K562 (cell line): ENCODE data around the gene DMRTA1. TPM values are rescaled to one million over a fixed set of nuclear protein-coding genes. Genes with fewer than 3 reads are reported as not detected.

Source experiments
- ATAC-seq: fragments of 200-7000 bp; cut with Tn5 transposase; 3 replicates; pipeline ENCODE4 v1.9.1; 2020; ENCODE audit warnings: moderate library complexity
- BruUV-seq: library from RNA; stranded (reverse); fragments of 400-500 nt; replicated peaks from 2 replicates; lab custom pipeline; 2021; lab: Mats Ljungman, UMichigan
- CTCF ChIA-PET: fragments of 300-600 bp; formaldehyde crosslinking; extraction: SDS; loops from one replicate; lab custom pipeline; 2021; ENCODE audit warnings: low intra/inter-chr PET ratio; lab: Yijun Ruan, JAX
- POLR2A ChIA-PET: fragments of 300-600, 350-650 bp; sonication (Branson Sonifier 250); formaldehyde crosslinking; extraction: SDS; loops from one replicate; lab custom pipeline; 2021; ENCODE audit warnings: antibody characterized with exemption, inconsistent platforms; lab: Yijun Ruan, JAX
- DNase-seq, 4 experiments: peaks; one replicate each; pipeline versions ENCODE4 v3.0.0 to v3.0.0-alpha.2; 2011 to 2018; ENCODE audit warnings: low spot score in 3 of 4, mixed read lengths in 3 of 4; ENCODE audit errors: extremely low read depth in 1 of 4
- FAIRE-seq: peaks from 2 replicates; lab custom pipeline; 2011; peaks lifted over from hg19 to GRCh38; lab: Jason Lieb, UNC
- H2AFZ ChIP-seq: 2 replicates; pipeline ENCODE4 v1.6.0; 2011; ENCODE audit warnings: low read depth, low read length, control low read depth, inconsistent platforms
- H3K27ac ChIP-seq: fragments of 200-600 bp; 3 replicates; pipeline ENCODE4 v1.8.0; 2011; ENCODE audit warnings: low read depth, mild to moderate bottlenecking, control low read depth, inconsistent platforms, low read length, moderate library complexity, mixed read lengths; ENCODE audit errors: extremely low read depth
- H3K27me3 ChIP-seq, 2 experiments: fragments of 300-600 bp in 1 of 2; 2 replicates in 1 of 2; 3 replicates in 1 of 2; pipeline versions ENCODE4 v1.6.0 to v1.8.0; 2011; ENCODE audit warnings: inconsistent platforms in 2 of 2, low read length in 2 of 2, mild to moderate bottlenecking in 1 of 2, mixed read lengths in 1 of 2, moderate library complexity in 1 of 2; ENCODE audit not compliant: control insufficient read depth in 2 of 2, insufficient read depth in 2 of 2
- H3K36me3 ChIP-seq: fragments of 300-600 bp; 3 replicates; pipeline ENCODE4 v1.8.0; 2011; ENCODE audit warnings: mild to moderate bottlenecking, low read length, inconsistent platforms; ENCODE audit not compliant: control insufficient read depth, insufficient read depth
- H3K4me1 ChIP-seq, 2 experiments: fragments of 200-600 bp in 1 of 2; replicated peaks in 1 of 2; 2 replicates in 1 of 2; 3 replicates in 1 of 2; pipeline versions ENCODE4 v1.5.1 to v1.8.0; 2011; ENCODE audit warnings: inconsistent platforms in 2 of 2, low read length in 2 of 2, mild to moderate bottlenecking in 1 of 2, mixed read lengths in 1 of 2, moderate library complexity in 1 of 2; ENCODE audit not compliant: control insufficient read depth in 2 of 2, insufficient read depth in 2 of 2
- H3K4me2 ChIP-seq: 2 replicates; pipeline ENCODE4 v1.6.1; 2011; ENCODE audit warnings: low read length, control low read depth, inconsistent platforms, mixed read lengths; ENCODE audit not compliant: insufficient read depth
- H3K4me3 ChIP-seq: fragments of 200-600 bp; sonication (generic), shearing (Covaris generic); 2 replicates; pipeline ENCODE4 v1.5.1; 2016; ENCODE audit warnings: control low read depth, inconsistent platforms
- H3K79me2 ChIP-seq: fragments of 200-600 bp; 3 replicates; pipeline ENCODE4 v1.8.0; 2011; ENCODE audit warnings: low read length, inconsistent platforms; ENCODE audit not compliant: control insufficient read depth, insufficient read depth
- H3K9ac ChIP-seq, 2 experiments: 2 replicates each; pipeline versions ENCODE4 v1.6.0 to v1.6.1; 2011; ENCODE audit warnings: low read depth in 2 of 2, low read length in 2 of 2, control low read depth in 1 of 2, inconsistent platforms in 1 of 2, mild to moderate bottlenecking in 1 of 2, mixed read lengths in 1 of 2; ENCODE audit not compliant: insufficient read depth in 1 of 2
- H3K9me1 ChIP-seq: one replicate; pipeline ENCODE4 v1.6.0; 2011; ENCODE audit warnings: inconsistent platforms, mild to moderate bottlenecking, low read length, moderate library complexity; ENCODE audit not compliant: control insufficient read depth, insufficient read depth
- H3K9me3 ChIP-seq: replicated peaks from 2 replicates; pipeline ENCODE4 v1.5.1; 2011; ENCODE audit warnings: low read depth, low read length, inconsistent platforms; ENCODE audit not compliant: control insufficient read depth, insufficient read depth
- H4K20me1 ChIP-seq: replicated peaks from 2 replicates; pipeline ENCODE4 v1.6.1; 2011; ENCODE audit warnings: low read length, inconsistent platforms, mixed read lengths; ENCODE audit not compliant: control insufficient read depth, insufficient read depth
- FOXA3 ChIP-seq, 2 experiments: fragments of 450-650 bp in 1 of 2; sonication (generic) in 1 of 2; formaldehyde crosslinking; IDR thresholded peaks in 1 of 2; conservative IDR thresholded peaks in 1 of 2; 2 replicates each; pipeline versions ENCODE4 v1.4.0 to v1.8.0; 2020 to 2022; ENCODE audit warnings: mild to moderate bottlenecking in 2 of 2, missing genetic modification reagents in 1 of 2
- MAFK ChIP-seq: IDR thresholded peaks from 2 replicates; pipeline ENCODE4 v1.6.1; 2011; ENCODE audit warnings: low read length, improper control_type of control experiment
- RFX7 ChIP-seq: fragments of 250-450 bp; sonication (Bioruptor Pico); IDR thresholded peaks from 2 replicates; pipeline ENCODE4 v1.5.1; 2021; ENCODE audit warnings: mild to moderate bottlenecking
- SLC30A9 ChIP-seq: fragments of 250-450 bp; sonication (Bioruptor Pico); IDR thresholded peaks from 2 replicates; pipeline ENCODE4 v1.8.0; 2022; ENCODE audit warnings: mild to moderate bottlenecking, moderate library complexity
- SMARCE1 ChIP-seq: fragments of 450-650 bp; IDR thresholded peaks from 2 replicates; pipeline ENCODE4 v1.7.1; 2016; ENCODE audit warnings: mild to moderate bottlenecking
- TOE1 ChIP-seq, 2 experiments: fragments of 450-650 bp in 1 of 2; sonication (generic) in 1 of 2; formaldehyde crosslinking in 1 of 2; IDR thresholded peaks; 2 replicates each; pipeline versions ENCODE4 v1.7.1 to v1.8.0; 2016 to 2022; ENCODE audit warnings: borderline replicate concordance in 2 of 2, mild to moderate bottlenecking in 2 of 2, antibody characterized with exemption in 1 of 2, inconsistent platforms in 1 of 2, low read depth in 1 of 2, missing genetic modification reagents in 1 of 2, moderate library complexity in 1 of 2
- ZBTB34 ChIP-seq: fragments of 250-450 bp; sonication (Bioruptor Pico); IDR thresholded peaks from 2 replicates; pipeline ENCODE4 v1.8.0; 2021; ENCODE audit warnings: mild to moderate bottlenecking, moderate library complexity
- ZFP30 ChIP-seq: fragments of 250-450 bp; sonication (Bioruptor Pico); IDR thresholded peaks from 2 replicates; pipeline ENCODE4 v1.8.0; 2022; ENCODE audit warnings: moderate library complexity, mild to moderate bottlenecking, inconsistent platforms, borderline replicate concordance
- ZNF121 ChIP-seq: sonication (generic); formaldehyde crosslinking; conservative IDR thresholded peaks from 2 replicates; pipeline ENCODE4 v1.8.0; 2022; ENCODE audit warnings: missing genetic modification reagents
- ZNF217 ChIP-seq: sonication (generic); formaldehyde crosslinking; IDR thresholded peaks from 2 replicates; pipeline ENCODE4 v1.8.0; 2022; ENCODE audit warnings: mild to moderate bottlenecking, missing genetic modification reagents
- ZNF436 ChIP-seq: fragments of 250-450, 450-650 bp; sonication (Bioruptor Pico); formaldehyde crosslinking; IDR thresholded peaks from 2 replicates; pipeline ENCODE4 v1.7.0; 2020; ENCODE audit warnings: mild to moderate bottlenecking
- WGBS: fragments of 100-300 bp; shearing (Covaris generic); methylation state at CpG from one replicate; pipeline ENCODE4 v1.1.6; 2016; ENCODE audit warnings: low coverage, mixed read lengths; ENCODE audit not compliant: insufficient coverage; ENCODE audit errors: missing lambda C conversion rate; 5-methylcytosine and 5-hydroxymethylcytosine counted together
- in situ Hi-C: fragments of 300-500 bp; cut with MboI; formaldehyde crosslinking; loops from 4 replicates; pipeline ENCODE4 v1.15.0; 2018; ENCODE audit warnings: inconsistent platforms, mixed read lengths
- intact Hi-C: fragments of 100-400 bp; cut with micrococcal nuclease; formaldehyde crosslinking; loops from 2 replicates; pipeline ENCODE4 v1.14.2; 2022
- polyA plus RNA-seq, 8 experiments: library from polyadenylated mRNA; depleted of rRNA in 4 of 8; stranded (reverse) in 5 of 8; unstranded in 3 of 8; fragments of >200 nt; fragmentation: Nextera tagmentation in 2 of 8; fragmentation: Illumina TruSeq in 1 of 8; extraction: Ambion mirVana in 2 of 8; extraction: Trizol in 1 of 8; gene quantifications; 2 replicates each; pipeline versions ENCODE4 v1.2.1 to v1.2.3, GENCODE V29; 2011 to 2014; ENCODE audit warnings: inconsistent platforms in 1 of 8, missing spikeins in 1 of 8
- total RNA-seq, 7 experiments: library from RNA; depleted of rRNA in 6 of 7; stranded (reverse); fragments of >200 nt in 6 of 7; fragmentation: Illumina TruSeq in 2 of 7; extraction: Trizol in 2 of 7; gene quantifications; 2 replicates each; pipeline versions ENCODE4 v1.2.1 to v1.2.3, GENCODE V29; 2011 to 2021; ENCODE audit warnings: low replicate concordance in 1 of 7
- TF ChIP-seq, protein P1 (sequence below): sonication (generic); formaldehyde crosslinking; IDR thresholded peaks from 2 replicates; pipeline ENCODE4 v1.8.1; 2023; ENCODE audit warnings: mild to moderate bottlenecking, missing genetic modification reagents
- TF ChIP-seq, protein P2 (sequence below): sonication (generic); formaldehyde crosslinking; IDR thresholded peaks from 2 replicates; pipeline ENCODE4 v1.9.0; 2022; ENCODE audit warnings: mild to moderate bottlenecking, missing genetic modification reagents

DMRTA1 gene
- total and polyA plus RNA-seq, 9 of the 15 experiments (the other 6 are each of a cell fraction or from before 2014, with no cell fraction given) = not detected

DNA sequence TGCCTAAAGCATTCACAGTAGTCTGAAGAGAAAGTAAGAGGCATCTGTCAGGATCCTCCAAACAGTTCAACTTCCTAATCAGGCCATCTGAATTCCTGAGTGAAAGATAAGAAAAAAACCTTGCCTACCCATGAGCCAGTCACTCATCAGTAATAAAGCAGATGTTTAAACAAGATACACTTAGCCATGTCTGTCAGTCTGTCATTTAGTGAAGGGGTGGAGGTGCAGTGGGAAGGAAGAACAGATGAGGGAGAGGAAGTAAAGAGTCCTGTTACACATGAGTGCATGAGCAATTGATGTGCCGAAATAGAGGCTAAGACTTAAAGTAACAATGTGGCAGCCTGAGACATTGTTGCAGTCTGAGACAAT, 29.9 kb upstream of the DMRTA1 start:
- H3K4me3 ChIP-seq = no peak overlapping the region
- no peak overlapping the region for H3K4me2 ChIP-seq
- no peaks in the 10 kb centered on the region for H3K4me1 ChIP-seq
- H3K27me3 ChIP-seq = no peaks in the 10 kb centered on the region
- no peaks in the 10 kb centered on the region for H3K36me3 ChIP-seq
- DNase-seq (no peak), FAIRE-seq (no peak), ATAC-seq (no peak)
- no peaks in the 10 kb centered on the region for H3K79me2 ChIP-seq
- TF ChIP-seq RFX7 (no peak), ZBTB34 (no peak), ZFP30 (CRISPR knock-in tag) (no peak), TOE1 (IDR thresholded peaks at IDR 0.05; ENCODE audit: borderline replicate concordance) (no peak), TOE1 (CRISPR knock-in tag; IDR thresholded peaks at IDR 0.05; ENCODE audit: borderline replicate concordance, low read depth) (no peak), ZNF217 (no peak), ZNF121 (no peak), FOXA3 (CRISPR knock-in tag; conservative IDR thresholded peaks at IDR 0.05 in 1 of 2, IDR thresholded peaks at IDR 0.05 in 1 of 2) (no peak), SMARCE1 (no peak), ZNF436 (CRISPR knock-in tag) (no peak), MAFK (no peak), SLC30A9 (CRISPR knock-in tag) (no peak)
- TF ChIP-seq, protein P1, sequence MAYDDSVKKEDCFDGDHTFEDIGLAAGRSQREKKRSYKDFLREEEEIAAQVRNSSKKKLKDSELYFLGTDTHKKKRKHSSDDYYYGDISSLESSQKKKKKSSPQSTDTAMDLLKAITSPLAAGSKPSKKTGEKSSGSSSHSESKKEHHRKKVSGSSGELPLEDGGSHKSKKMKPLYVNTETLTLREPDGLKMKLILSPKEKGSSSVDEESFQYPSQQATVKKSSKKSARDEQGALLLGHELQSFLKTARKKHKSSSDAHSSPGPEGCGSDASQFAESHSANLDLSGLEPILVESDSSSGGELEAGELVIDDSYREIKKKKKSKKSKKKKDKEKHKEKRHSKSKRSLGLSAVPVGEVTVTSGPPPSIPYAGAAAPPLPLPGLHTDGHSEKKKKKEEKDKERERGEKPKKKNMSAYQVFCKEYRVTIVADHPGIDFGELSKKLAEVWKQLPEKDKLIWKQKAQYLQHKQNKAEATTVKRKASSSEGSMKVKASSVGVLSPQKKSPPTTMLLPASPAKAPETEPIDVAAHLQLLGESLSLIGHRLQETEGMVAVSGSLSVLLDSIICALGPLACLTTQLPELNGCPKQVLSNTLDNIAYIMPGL (CRISPR knock-in tag) = no peak
- TF ChIP-seq, protein P2, sequence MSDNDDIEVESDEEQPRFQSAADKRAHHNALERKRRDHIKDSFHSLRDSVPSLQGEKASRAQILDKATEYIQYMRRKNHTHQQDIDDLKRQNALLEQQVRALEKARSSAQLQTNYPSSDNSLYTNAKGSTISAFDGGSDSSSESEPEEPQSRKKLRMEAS (CRISPR knock-in tag) = no peak
- H3K9me3 ChIP-seq = no peaks in the 10 kb centered on the region
- WGBS = no CpG with 5 or more reads among the region's 1 CpG
- intact Hi-C loops (no loop called here), in situ Hi-C loops (no loop called here)
- H3K27ac ChIP-seq = no peak overlapping the region
- no peaks in the 10 kb centered on the region for H4K20me1 ChIP-seq
- POLR2A ChIA-PET = no interaction called here
- H3K9me1 ChIP-seq = no peaks in the 10 kb centered on the region
- CTCF ChIA-PET = no interaction called here
- H3K9ac ChIP-seq = no peak overlapping the region
- H2AFZ ChIP-seq = no peak overlapping the region
- no TSS peak for BruUV-seq
